ENCODE results near the gene SLC26A11.
A peak's percentile ranks its signal among the peaks of the same experiment; 100 is the strongest.
"Not testable (repeated sequence)": the region's sequence is repeated elsewhere in the genome, so short reads cannot be mapped to it uniquely, and the experiment has no call there.

SLC26A11 gene

DNA sequence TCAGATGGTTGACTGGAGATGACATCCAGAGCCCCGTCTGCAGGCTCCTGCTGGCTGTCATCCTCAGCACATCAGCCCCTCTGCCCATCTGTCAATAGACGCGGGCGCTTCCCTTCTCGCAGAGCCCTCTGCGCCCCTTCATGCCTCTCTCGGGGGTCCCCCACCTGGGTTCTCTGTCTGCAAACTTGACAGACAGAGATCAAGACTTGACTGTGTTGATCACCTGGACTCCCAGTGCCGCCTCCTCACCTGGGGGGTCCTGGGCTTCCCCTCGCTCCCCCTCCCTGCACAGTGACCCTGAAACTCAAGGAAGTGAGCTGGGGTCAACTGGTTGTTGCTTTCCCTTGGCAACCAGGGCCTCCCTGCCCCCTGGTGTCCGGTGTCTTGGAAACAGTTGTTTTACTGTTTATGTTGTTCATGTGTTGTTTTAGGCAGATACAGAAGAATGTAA is 72.3 kb downstream of the SLC26A11 start:
- DNase-seq (ENCODE audit: low read depth in 2 of 2): peak in 1 of 2 donors; percentile 13
- H3K4me3 ChIP-seq (replicated peaks in 1 of 2; ENCODE audit: low read depth in 2 of 2, low read length in 2 of 2): no peak overlapping the region
- TF ChIP-seq, protein P1, sequence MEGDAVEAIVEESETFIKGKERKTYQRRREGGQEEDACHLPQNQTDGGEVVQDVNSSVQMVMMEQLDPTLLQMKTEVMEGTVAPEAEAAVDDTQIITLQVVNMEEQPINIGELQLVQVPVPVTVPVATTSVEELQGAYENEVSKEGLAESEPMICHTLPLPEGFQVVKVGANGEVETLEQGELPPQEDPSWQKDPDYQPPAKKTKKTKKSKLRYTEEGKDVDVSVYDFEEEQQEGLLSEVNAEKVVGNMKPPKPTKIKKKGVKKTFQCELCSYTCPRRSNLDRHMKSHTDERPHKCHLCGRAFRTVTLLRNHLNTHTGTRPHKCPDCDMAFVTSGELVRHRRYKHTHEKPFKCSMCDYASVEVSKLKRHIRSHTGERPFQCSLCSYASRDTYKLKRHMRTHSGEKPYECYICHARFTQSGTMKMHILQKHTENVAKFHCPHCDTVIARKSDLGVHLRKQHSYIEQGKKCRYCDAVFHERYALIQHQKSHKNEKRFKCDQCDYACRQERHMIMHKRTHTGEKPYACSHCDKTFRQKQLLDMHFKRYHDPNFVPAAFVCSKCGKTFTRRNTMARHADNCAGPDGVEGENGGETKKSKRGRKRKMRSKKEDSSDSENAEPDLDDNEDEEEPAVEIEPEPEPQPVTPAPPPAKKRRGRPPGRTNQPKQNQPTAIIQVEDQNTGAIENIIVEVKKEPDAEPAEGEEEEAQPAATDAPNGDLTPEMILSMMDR (IDR thresholded peaks at IDR 0.05; ENCODE audit: low read depth, low read length): no peak

GRCh38 chr17:80294210-80294609 is 74.0 kb downstream of the SLC26A11 start:
- no peak for DNase-seq (ENCODE audit: low read depth in 2 of 2)

DNA sequence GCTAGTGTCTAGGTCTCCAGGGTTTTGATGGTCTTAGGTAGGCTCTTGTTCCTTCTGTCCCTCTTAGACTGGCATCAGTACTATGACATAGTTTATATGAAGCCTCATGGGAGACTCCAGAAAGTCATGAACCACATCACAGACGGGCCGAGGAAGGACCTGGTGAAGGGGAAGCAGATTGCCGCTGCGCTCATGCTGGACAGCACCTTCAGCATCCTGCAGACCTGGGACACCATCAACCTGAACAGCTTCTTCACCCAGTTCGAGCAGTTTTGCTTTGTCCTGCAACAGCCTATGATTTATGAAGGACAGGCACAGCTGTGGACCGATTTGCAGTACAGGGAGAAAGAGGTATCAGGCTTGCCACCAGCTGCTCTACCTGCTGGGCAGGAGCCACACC is 74.4 kb downstream of the SLC26A11 start:
- no peak for DNase-seq (ENCODE audit: low read depth in 2 of 2)
- H3K4me3 ChIP-seq (replicated peaks in 1 of 2; ENCODE audit: low read depth in 2 of 2, low read length in 2 of 2): no peak overlapping the region
- TF ChIP-seq, protein P1 (IDR thresholded peaks at IDR 0.05; ENCODE audit: low read depth, low read length): no peak

More at GRCh38 chr17:80294210-80294609, 74.0 kb downstream of the SLC26A11 start:
- TF ChIP-seq, protein P1 (IDR thresholded peaks at IDR 0.05; ENCODE audit: low read depth, low read length): no peak
- H3K4me3 ChIP-seq (replicated peaks in 1 of 2; ENCODE audit: low read depth in 2 of 2, low read length in 2 of 2): no peak overlapping the region

DNA sequence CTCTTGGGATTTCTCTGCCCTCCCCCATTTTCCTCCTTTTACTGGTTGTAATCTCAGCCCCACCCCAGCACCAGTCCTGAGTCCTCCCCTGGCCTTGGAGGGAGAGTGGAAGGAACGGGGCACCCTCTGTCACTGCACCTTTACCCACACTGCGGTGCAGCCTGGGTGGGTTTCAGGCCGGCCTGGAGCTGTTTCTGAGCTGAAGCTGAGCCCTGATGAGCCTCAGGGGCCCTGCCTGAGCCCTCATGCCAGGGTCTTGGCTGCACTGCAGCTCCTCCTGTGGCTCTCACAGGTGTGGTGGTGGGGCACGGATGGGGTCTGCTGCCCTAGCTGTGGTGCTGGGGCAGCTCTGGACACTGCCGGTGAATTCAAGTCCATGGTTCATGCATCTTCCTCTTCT is 74.9 kb downstream of the SLC26A11 start:
- TF ChIP-seq, protein P1 (IDR thresholded peaks at IDR 0.05; ENCODE audit: low read depth, low read length): no peak
- no peak overlapping the region for H3K4me3 ChIP-seq (replicated peaks in 1 of 2; ENCODE audit: low read depth in 2 of 2, low read length in 2 of 2)
- no peak for DNase-seq (ENCODE audit: low read depth in 2 of 2)

GRCh38 chr17:80295559-80295958 is 75.3 kb downstream of the SLC26A11 start:
- DNase-seq (ENCODE audit: low read depth in 2 of 2): no peak
- no peak overlapping the region for H3K4me3 ChIP-seq (replicated peaks in 1 of 2; ENCODE audit: low read depth in 2 of 2, low read length in 2 of 2)
- TF ChIP-seq, protein P1 (IDR thresholded peaks at IDR 0.05; ENCODE audit: low read depth, low read length): no peak

- TF ChIP-seq, protein P1 (IDR thresholded peaks at IDR 0.05; ENCODE audit: low read depth, low read length): no peak
- H3K4me3 ChIP-seq (replicated peaks in 1 of 2; ENCODE audit: low read depth in 2 of 2, low read length in 2 of 2): no peak overlapping the region
- DNase-seq (ENCODE audit: low read depth in 2 of 2): no peak
These were observed 76.0 kb downstream of the SLC26A11 start for GRCh38 chr17:80296221-80296620.

DNA sequence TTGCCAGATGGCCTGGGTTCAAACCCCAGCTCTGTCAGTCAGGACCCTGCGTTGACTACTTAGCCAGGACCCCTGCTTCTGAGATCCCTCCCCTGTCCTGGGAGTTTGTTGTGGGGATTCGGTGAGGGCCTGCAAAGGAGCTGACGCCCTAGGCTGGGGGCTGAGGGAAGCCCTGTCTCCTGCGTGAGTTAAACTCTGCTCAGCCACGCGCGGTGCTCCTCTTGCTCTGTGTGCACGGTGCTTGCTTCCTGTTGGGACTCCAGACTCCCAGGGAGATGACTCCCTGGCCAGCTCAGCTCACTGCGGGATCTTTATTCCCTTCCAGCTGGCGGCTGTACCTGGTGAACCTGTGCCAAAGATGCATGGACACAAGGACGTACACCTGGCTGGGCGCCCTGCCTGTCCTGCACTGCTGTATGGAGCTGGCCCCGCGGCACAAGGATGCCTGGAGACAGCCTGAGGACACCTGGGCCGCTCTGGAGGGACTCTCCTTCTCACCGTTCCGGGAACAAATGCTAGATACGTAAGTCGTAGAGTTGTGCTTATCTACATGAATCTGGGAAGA is 77.9 kb downstream of the SLC26A11 start:
- TF ChIP-seq, protein P1 (IDR thresholded peaks at IDR 0.05; ENCODE audit: low read depth, low read length): no peak
- no peak overlapping the region for H3K4me3 ChIP-seq (replicated peaks in 1 of 2; ENCODE audit: low read depth in 2 of 2, low read length in 2 of 2)
- no peak for DNase-seq (ENCODE audit: low read depth in 2 of 2)

- H3K4me3 ChIP-seq (replicated peaks in 1 of 2; ENCODE audit: low read depth in 2 of 2, low read length in 2 of 2); DNase-seq (ENCODE audit: low read depth in 2 of 2): not testable (repeated sequence)
These were observed 79.3 kb downstream of the SLC26A11 start for GRCh38 chr17:80299350-80300100.

GRCh38 chr17:80300756-80301155 is 80.5 kb downstream of the SLC26A11 start:
- DNase-seq (ENCODE audit: low read depth in 2 of 2); H3K4me3 ChIP-seq (replicated peaks in 1 of 2; ENCODE audit: low read depth in 2 of 2, low read length in 2 of 2): not testable (repeated sequence)

All from cardiac fibroblast (primary cell).